Measurements from ENCODE around the gene RPL4. TPM values are rescaled to one million over a fixed set of nuclear protein-coding genes. Genes with fewer than 3 reads are reported as not detected.

Gene RPL4
- total and polyA plus RNA-seq, 2 of the 8 experiments (the other 6 are each of a cell fraction or from before 2014, with no cell fraction given) = 3,950 to 3,973 TPM

GRCh38 chr15:66454143-66454542, 50.5 kb downstream of the RPL4 start (continued):
- no peak for TF ChIP-seq ATF3 (IDR thresholded peaks at IDR 0.05; ENCODE audit: insufficient read depth, low read depth, low read length)
- no peak for TF ChIP-seq YY1 (IDR thresholded peaks at IDR 0.05; ENCODE audit: low read depth, low read length)
- TF ChIP-seq HDAC6 (IDR thresholded peaks at IDR 0.05; ENCODE audit: low read depth, low read length) = no peak
- no peak for TF ChIP-seq EP300 (IDR thresholded peaks at IDR 0.05; ENCODE audit: borderline replicate concordance in 1 of 2, low read depth in 2 of 2, low read length in 2 of 2)
- TF ChIP-seq RAD21 (IDR thresholded peaks at IDR 0.05 in 1 of 2, conservative IDR thresholded peaks at IDR 0.05 in 1 of 2; ENCODE audit: low read depth in 2 of 2, low read length in 2 of 2) = no peak
- TF ChIP-seq CREB1 (IDR thresholded peaks at IDR 0.05) = no peak
